ENCODE data around the gene SPP1.
"Not testable (repeated sequence)": the region's sequence is repeated elsewhere in the genome, so short reads cannot be mapped to it uniquely, and the experiment has no call there.

Gene SPP1

DNA sequence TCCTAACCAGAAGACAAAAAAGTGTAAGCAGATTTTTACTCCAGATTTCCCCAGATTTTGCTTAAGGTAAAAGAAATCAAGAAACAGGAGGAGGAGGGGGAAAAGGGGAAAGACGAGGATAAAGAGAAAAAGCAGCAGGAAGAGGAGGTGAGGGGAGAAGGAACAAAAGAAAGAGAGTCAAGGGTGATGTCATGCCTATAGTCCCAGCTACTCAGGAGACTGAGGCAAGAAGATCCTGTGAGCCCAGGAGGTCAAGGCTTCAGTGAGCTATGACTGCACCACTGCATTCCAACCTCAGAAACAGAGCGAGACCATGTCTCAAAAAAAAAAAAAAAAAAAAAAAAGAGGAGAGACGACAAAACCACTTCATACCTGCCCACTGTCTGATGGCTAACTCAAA is 19.9 kb downstream of the SPP1 start:
- Histone ChIP-seq H3K4me2 (ENCODE audit: low read length, poor library complexity, severe bottlenecking) (no peak overlapping the region), H3K4me3 (ENCODE audit: insufficient read depth in 1 of 2, low read depth in 1 of 2, low read length in 2 of 2) (no peak overlapping the region), H3K4me1 (ENCODE audit: control insufficient read depth, insufficient read depth, low read depth, low read length) (no peaks in the 10 kb centered on the region), H3K23ac (ENCODE audit: low read length in 2 of 2) (no peak overlapping the region), H4K91ac (ENCODE audit: low read length) (no peak overlapping the region), H2AK5ac (ENCODE audit: low read length, severe bottlenecking) (no peak overlapping the region), H2BK5ac (ENCODE audit: low read depth, low read length, poor library complexity, severe bottlenecking) (no peak overlapping the region), H3K14ac (ENCODE audit: low read length in 2 of 2) (no peak overlapping the region), H3K9ac (ENCODE audit: low read length) (no peak overlapping the region), H3K9me3 (ENCODE audit: control insufficient read depth, low read length) (no peaks in the 10 kb centered on the region), H3K4ac (ENCODE audit: low read depth in 1 of 2, low read length in 2 of 2) (no peak overlapping the region), H2BK120ac (ENCODE audit: low read depth, low read length) (no peak overlapping the region), H4K8ac (ENCODE audit: low read length) (no peak overlapping the region), H3K36me3 (ENCODE audit: control insufficient read depth in 1 of 2, insufficient read depth in 2 of 2, low read depth in 1 of 2, low read length in 2 of 2) (no peaks in the 10 kb centered on the region), H3K79me1 (replicated peaks; ENCODE audit: low read length, poor library complexity, severe bottlenecking) (no peaks in the 10 kb centered on the region), H3K18ac (ENCODE audit: low read depth in 1 of 2, low read length in 2 of 2) (no peak overlapping the region), H2AFZ (ENCODE audit: low read depth, low read length) (no peak overlapping the region), H2BK15ac (ENCODE audit: low read depth, poor library complexity, severe bottlenecking) (no peak overlapping the region), H3K27me3 (ENCODE audit: control insufficient read depth in 1 of 2, insufficient read depth in 1 of 2, low read length in 2 of 2) (no peaks in the 10 kb centered on the region), H3K27ac (ENCODE audit: low read length, poor library complexity, severe bottlenecking) (no peak overlapping the region), H2BK12ac (ENCODE audit: low read length in 2 of 2) (no peak overlapping the region)
- 81% methylated on average over 3 of the region's 3 CpGs for WGBS
- no peak for DNase-seq

DNA sequence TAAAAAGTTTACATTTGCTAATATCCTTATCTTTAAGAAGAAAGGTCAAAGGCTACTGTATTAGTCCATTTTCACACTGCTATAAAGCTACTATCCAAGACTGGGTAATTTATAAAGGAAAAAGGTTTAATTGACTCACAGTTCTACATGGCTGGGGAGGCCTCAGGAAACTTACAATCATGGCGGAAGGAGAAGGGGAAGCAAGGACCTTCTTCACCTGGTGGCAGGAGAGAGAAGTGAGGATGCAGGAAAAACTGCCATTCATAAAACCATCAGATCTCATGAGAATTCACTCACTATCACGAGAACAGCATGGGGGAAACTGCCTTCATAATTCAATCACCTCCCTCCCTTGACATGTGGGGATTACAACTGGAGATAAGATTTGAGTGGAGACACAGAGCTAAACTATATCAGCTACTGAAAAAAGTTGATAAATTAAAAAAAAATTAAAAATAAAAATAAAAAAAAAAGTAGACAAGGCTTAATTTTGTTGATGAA is 23.7 kb downstream of the SPP1 start:
- not testable (repeated sequence) for H3K14ac ChIP-seq (ENCODE audit: low read length in 2 of 2); H3K9me3 ChIP-seq (ENCODE audit: control insufficient read depth, low read length); H3K79me1 ChIP-seq (replicated peaks; ENCODE audit: low read length, poor library complexity, severe bottlenecking); H2AFZ ChIP-seq (ENCODE audit: low read depth, low read length); H4K8ac ChIP-seq (ENCODE audit: low read length); H2BK15ac ChIP-seq (ENCODE audit: low read depth, poor library complexity, severe bottlenecking); H3K4me1 ChIP-seq (ENCODE audit: control insufficient read depth, insufficient read depth, low read depth, low read length); H4K91ac ChIP-seq (ENCODE audit: low read length); H3K4ac ChIP-seq (ENCODE audit: low read depth in 1 of 2, low read length in 2 of 2); H3K4me2 ChIP-seq (ENCODE audit: low read length, poor library complexity, severe bottlenecking); H2BK120ac ChIP-seq (ENCODE audit: low read depth, low read length); H3K27ac ChIP-seq (ENCODE audit: low read length, poor library complexity, severe bottlenecking); H3K36me3 ChIP-seq (ENCODE audit: control insufficient read depth in 1 of 2, insufficient read depth in 2 of 2, low read depth in 1 of 2, low read length in 2 of 2); H2BK5ac ChIP-seq (ENCODE audit: low read depth, low read length, poor library complexity, severe bottlenecking); H3K4me3 ChIP-seq (ENCODE audit: insufficient read depth in 1 of 2, low read depth in 1 of 2, low read length in 2 of 2); H3K18ac ChIP-seq (ENCODE audit: low read depth in 1 of 2, low read length in 2 of 2); H3K9ac ChIP-seq (ENCODE audit: low read length); H3K23ac ChIP-seq (ENCODE audit: low read length in 2 of 2); H3K27me3 ChIP-seq (ENCODE audit: control insufficient read depth in 1 of 2, insufficient read depth in 1 of 2, low read length in 2 of 2); H2AK5ac ChIP-seq (ENCODE audit: low read length, severe bottlenecking); DNase-seq; H2BK12ac ChIP-seq (ENCODE audit: low read length in 2 of 2)
- WGBS = 80% methylated on average over 1 of the region's 2 CpGs

DNA sequence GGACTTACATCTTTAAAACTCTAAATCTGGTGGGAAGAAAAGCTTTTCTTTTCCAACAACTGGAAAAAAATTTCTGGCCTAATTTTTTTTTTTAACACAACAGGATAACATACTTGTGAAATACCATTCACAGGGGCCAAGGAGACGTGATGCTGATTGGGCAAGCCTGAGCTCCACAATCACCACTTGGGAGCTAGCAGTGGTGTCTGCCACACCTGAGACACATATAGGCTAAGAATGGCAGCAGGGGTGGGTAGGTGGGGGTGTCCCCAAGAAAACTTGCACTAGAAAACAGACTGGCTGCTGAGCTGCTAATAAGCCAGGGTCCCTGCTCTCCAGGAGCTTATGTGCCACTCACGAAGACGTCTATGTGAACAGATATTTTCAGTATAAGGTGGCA is 26.4 kb downstream of the SPP1 start:
- no peak overlapping the region for H3K4ac ChIP-seq (ENCODE audit: low read depth in 1 of 2, low read length in 2 of 2)
- no peak overlapping the region for H2BK15ac ChIP-seq (ENCODE audit: low read depth, poor library complexity, severe bottlenecking)
- WGBS = 87% methylated on average over 3 of the region's 3 CpGs
- H3K18ac ChIP-seq (ENCODE audit: low read depth in 1 of 2, low read length in 2 of 2) = no peak overlapping the region
- H3K36me3 ChIP-seq (ENCODE audit: control insufficient read depth in 1 of 2, insufficient read depth in 2 of 2, low read depth in 1 of 2, low read length in 2 of 2) = no peaks in the 10 kb centered on the region
- no peak overlapping the region for H2BK120ac ChIP-seq (ENCODE audit: low read depth, low read length)
- H3K9ac ChIP-seq (ENCODE audit: low read length) = no peak overlapping the region
- H4K91ac ChIP-seq (ENCODE audit: low read length) = no peak overlapping the region
- no peaks in the 10 kb centered on the region for H3K9me3 ChIP-seq (ENCODE audit: control insufficient read depth, low read length)
- no peak overlapping the region for H3K27ac ChIP-seq (ENCODE audit: low read length, poor library complexity, severe bottlenecking)
- H2BK5ac ChIP-seq (ENCODE audit: low read depth, low read length, poor library complexity, severe bottlenecking) = no peak overlapping the region
- no peak overlapping the region for H2BK12ac ChIP-seq (ENCODE audit: low read length in 2 of 2)
- no peak overlapping the region for H2AK5ac ChIP-seq (ENCODE audit: low read length, severe bottlenecking)
- H3K79me1 ChIP-seq (replicated peaks; ENCODE audit: low read length, poor library complexity, severe bottlenecking) = no peaks in the 10 kb centered on the region
- no peaks in the 10 kb centered on the region for H3K4me1 ChIP-seq (ENCODE audit: control insufficient read depth, insufficient read depth, low read depth, low read length)
- H3K27me3 ChIP-seq (ENCODE audit: control insufficient read depth in 1 of 2, insufficient read depth in 1 of 2, low read length in 2 of 2) = no peaks in the 10 kb centered on the region
- no peak overlapping the region for H3K23ac ChIP-seq (ENCODE audit: low read length in 2 of 2)
- H4K8ac ChIP-seq (ENCODE audit: low read length) = no peak overlapping the region
- no peak overlapping the region for H2AFZ ChIP-seq (ENCODE audit: low read depth, low read length)
- no peak overlapping the region for H3K14ac ChIP-seq (ENCODE audit: low read length in 2 of 2)
- DNase-seq = no peak
- no peak overlapping the region for H3K4me3 ChIP-seq (ENCODE audit: insufficient read depth in 1 of 2, low read depth in 1 of 2, low read length in 2 of 2)
- no peak overlapping the region for H3K4me2 ChIP-seq (ENCODE audit: low read length, poor library complexity, severe bottlenecking)

DNA sequence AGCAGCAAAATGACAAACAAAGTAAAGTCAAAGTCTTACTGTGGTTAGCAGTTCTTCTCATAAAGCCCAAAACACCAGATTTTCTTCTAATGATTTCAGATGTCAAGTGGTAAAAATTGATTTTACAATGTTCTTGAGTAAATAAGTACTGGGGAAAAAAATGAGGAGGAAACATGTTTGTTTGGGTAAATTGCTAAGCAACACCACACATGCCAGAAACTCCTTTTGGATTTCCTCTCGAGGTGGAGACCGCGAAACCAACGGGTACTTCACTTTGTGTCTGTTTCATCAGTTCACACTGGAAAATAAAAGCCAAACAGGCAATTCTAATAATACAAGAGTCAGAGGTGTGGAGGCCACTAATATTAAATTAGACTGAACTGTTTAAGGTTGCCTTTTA is 27.3 kb downstream of the SPP1 start:
- H2AK5ac ChIP-seq (ENCODE audit: low read length, severe bottlenecking) = no peak overlapping the region
- H3K4me2 ChIP-seq (ENCODE audit: low read length, poor library complexity, severe bottlenecking) = no peak overlapping the region
- H3K4ac ChIP-seq (ENCODE audit: low read depth in 1 of 2, low read length in 2 of 2) = no peak overlapping the region
- H2AFZ ChIP-seq (ENCODE audit: low read depth, low read length) = no peak overlapping the region
- no peak overlapping the region for H3K4me3 ChIP-seq (ENCODE audit: insufficient read depth in 1 of 2, low read depth in 1 of 2, low read length in 2 of 2)
- H2BK120ac ChIP-seq (ENCODE audit: low read depth, low read length) = no peak overlapping the region
- H2BK15ac ChIP-seq (ENCODE audit: low read depth, poor library complexity, severe bottlenecking) = no peak overlapping the region
- H4K8ac ChIP-seq (ENCODE audit: low read length) = no peak overlapping the region
- H3K4me1 ChIP-seq (ENCODE audit: control insufficient read depth, insufficient read depth, low read depth, low read length) = no peaks in the 10 kb centered on the region
- no peaks in the 10 kb centered on the region for H3K36me3 ChIP-seq (ENCODE audit: control insufficient read depth in 1 of 2, insufficient read depth in 2 of 2, low read depth in 1 of 2, low read length in 2 of 2)
- H3K79me1 ChIP-seq (replicated peaks; ENCODE audit: low read length, poor library complexity, severe bottlenecking) = no peaks in the 10 kb centered on the region
- peak overlapping the region; percentile 76 for H3K9ac ChIP-seq (ENCODE audit: low read length)
- WGBS = 80% methylated on average over 3 of the region's 4 CpGs
- H3K18ac ChIP-seq (ENCODE audit: low read depth in 1 of 2, low read length in 2 of 2) = no peak overlapping the region
- no peak overlapping the region for H3K27ac ChIP-seq (ENCODE audit: low read length, poor library complexity, severe bottlenecking)
- peak; percentile 68 for DNase-seq
- H2BK12ac ChIP-seq (ENCODE audit: low read length in 2 of 2) = no peak overlapping the region
- H3K14ac ChIP-seq (ENCODE audit: low read length in 2 of 2) = no peak overlapping the region
- H4K91ac ChIP-seq (ENCODE audit: low read length) = no peak overlapping the region
- H2BK5ac ChIP-seq (ENCODE audit: low read depth, low read length, poor library complexity, severe bottlenecking) = no peak overlapping the region
- H3K23ac ChIP-seq (ENCODE audit: low read length in 2 of 2) = no peak overlapping the region
- H3K9me3 ChIP-seq (ENCODE audit: control insufficient read depth, low read length) = no peaks in the 10 kb centered on the region
- H3K27me3 ChIP-seq (ENCODE audit: control insufficient read depth in 1 of 2, insufficient read depth in 1 of 2, low read length in 2 of 2) = no peaks in the 10 kb centered on the region

Data from mesenchymal stem cell (in vitro differentiated cells and primary cell).